GM23248 (cell line): Measurements from ENCODE around the gene CLN3.
"Not testable (repeated sequence)": the region's sequence is repeated elsewhere in the genome, so short reads cannot be mapped to it uniquely, and the experiment has no call there.

Experiments used
- EZH2 ChIP-seq: fragments of 200-600 bp; sonication (generic); IDR thresholded peaks from 2 replicates; pipeline ENCODE4 v1.6.1; 2018; ENCODE audit warnings: antibody characterized with exemption, mild to moderate bottlenecking; ENCODE audit not compliant: insufficient read depth, poor library complexity, severe bottlenecking
- EZH2phosphoT487 ChIP-seq: fragments of 200-600 bp; sonication (generic); IDR thresholded peaks from 2 replicates; pipeline ENCODE4 v1.6.1; 2018; ENCODE audit warnings: antibody characterized with exemption, moderate library complexity, mild to moderate bottlenecking, low read depth; ENCODE audit not compliant: insufficient read depth

DNA sequence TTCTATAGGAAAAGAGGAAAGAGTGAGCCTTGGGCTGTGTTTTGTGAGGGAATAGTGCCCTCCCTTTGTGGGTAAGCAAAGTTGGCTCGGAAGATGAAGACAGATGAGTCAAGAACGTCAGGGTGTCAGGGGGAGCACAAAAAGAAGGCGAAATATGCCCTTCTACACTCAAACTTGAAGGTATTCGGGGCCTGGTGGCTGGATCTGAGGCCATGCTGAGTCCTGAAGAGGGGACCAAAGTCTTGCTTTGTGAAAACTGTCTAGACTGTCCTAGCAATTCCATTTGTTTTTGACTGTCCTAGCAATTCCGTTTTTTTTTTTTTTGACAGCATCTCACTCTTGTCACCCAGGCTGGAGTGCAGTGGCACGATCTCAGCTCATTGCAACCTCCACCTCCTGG is 53.0 kb downstream of the CLN3 start:
- not testable (repeated sequence) for TF ChIP-seq EZH2, EZH2phosphoT487
